HL-60 (cell line): ENCODE measurements around the gene FBXO42.

Source experiments
- DNase-seq, 2 experiments: peaks; one replicate each; pipeline ENCODE4 v3.0.0-alpha.2; 2010 to 2020; ENCODE audit warnings: low read depth in 1 of 2, low spot score in 1 of 2
- H3K27ac ChIP-seq: fragments of 250-450 bp; sonication (Bioruptor Pico); replicated peaks from 2 replicates; pipeline ENCODE4 v1.5.1; 2020; ENCODE audit warnings: mild to moderate bottlenecking, moderate library complexity
- H3K27me3 ChIP-seq: fragments of 250-450 bp; sonication (Bioruptor Pico); 2 replicates; pipeline ENCODE4 v1.5.1; 2021; ENCODE audit warnings: mild to moderate bottlenecking, moderate library complexity; ENCODE audit not compliant: insufficient read depth, poor library complexity, severe bottlenecking
- H3K4me3 ChIP-seq: replicated peaks from 2 replicates; pipeline ENCODE4 v1.5.1; 2011; ENCODE audit warnings: mild to moderate bottlenecking, control low read depth, low read length; ENCODE audit not compliant: insufficient read depth
- CTCF ChIP-seq: IDR thresholded peaks from one replicate; pipeline ENCODE4 v1.5.1; 2011; ENCODE audit warnings: low read length, control low read depth, inconsistent platforms; ENCODE audit not compliant: insufficient read depth
- GABPA ChIP-seq: IDR thresholded peaks from 2 replicates; pipeline ENCODE4 v1.6.1; 2012; ENCODE audit warnings: low read depth
- POLR2AphosphoS5 ChIP-seq: IDR thresholded peaks from 2 replicates; pipeline ENCODE4 v1.6.1; 2012; ENCODE audit warnings: low read depth
- REST ChIP-seq: IDR thresholded peaks from 2 replicates; pipeline ENCODE4 v1.6.1; 2012; ENCODE audit warnings: low read depth; ENCODE audit not compliant: insufficient replicate concordance
- SPI1 ChIP-seq: IDR thresholded peaks from 2 replicates; pipeline ENCODE4 v1.6.1; 2012; ENCODE audit warnings: low read depth, mild to moderate bottlenecking, borderline replicate concordance

FBXO42 gene

GRCh38 chr1:16211824-16212223 is 140.5 kb downstream of the FBXO42 start:
- H3K4me3 ChIP-seq, result no peak overlapping the region
- no peak for TF ChIP-seq GABPA
- no peak for TF ChIP-seq SPI1
- TF ChIP-seq POLR2AphosphoS5, result no peak
- TF ChIP-seq CTCF, result no peak
- TF ChIP-seq REST, result no peak
- no peak overlapping the region for H3K27ac ChIP-seq
- DNase-seq, result no peak
- peaks cover 2% of the 10 kb centered on the region for H3K27me3 ChIP-seq

GRCh38 chr1:16210581-16210980 is 141.7 kb downstream of the FBXO42 start:
- TF ChIP-seq CTCF, result no peak
- TF ChIP-seq SPI1, result no peak
- TF ChIP-seq REST, result no peak
- TF ChIP-seq POLR2AphosphoS5, result no peak
- TF ChIP-seq GABPA, result no peak
- no peak for DNase-seq
- Histone ChIP-seq H3K27me3 (no peaks in the 10 kb centered on the region), H3K27ac (no peak overlapping the region), H3K4me3 (no peak overlapping the region)

- TF ChIP-seq CTCF (no peak), POLR2AphosphoS5 (no peak), SPI1 (no peak), GABPA (no peak), REST (no peak)
- DNase-seq, result no peak
- H3K27ac ChIP-seq, result no peak overlapping the region
- no peak overlapping the region for H3K4me3 ChIP-seq
- no peaks in the 10 kb centered on the region for H3K27me3 ChIP-seq
Measured at GRCh38 chr1:16209847-16210407, 142.4 kb downstream of the FBXO42 start.
